ENCODE results near the gene PLA2G4B.

The PLA2G4B gene

DNA sequence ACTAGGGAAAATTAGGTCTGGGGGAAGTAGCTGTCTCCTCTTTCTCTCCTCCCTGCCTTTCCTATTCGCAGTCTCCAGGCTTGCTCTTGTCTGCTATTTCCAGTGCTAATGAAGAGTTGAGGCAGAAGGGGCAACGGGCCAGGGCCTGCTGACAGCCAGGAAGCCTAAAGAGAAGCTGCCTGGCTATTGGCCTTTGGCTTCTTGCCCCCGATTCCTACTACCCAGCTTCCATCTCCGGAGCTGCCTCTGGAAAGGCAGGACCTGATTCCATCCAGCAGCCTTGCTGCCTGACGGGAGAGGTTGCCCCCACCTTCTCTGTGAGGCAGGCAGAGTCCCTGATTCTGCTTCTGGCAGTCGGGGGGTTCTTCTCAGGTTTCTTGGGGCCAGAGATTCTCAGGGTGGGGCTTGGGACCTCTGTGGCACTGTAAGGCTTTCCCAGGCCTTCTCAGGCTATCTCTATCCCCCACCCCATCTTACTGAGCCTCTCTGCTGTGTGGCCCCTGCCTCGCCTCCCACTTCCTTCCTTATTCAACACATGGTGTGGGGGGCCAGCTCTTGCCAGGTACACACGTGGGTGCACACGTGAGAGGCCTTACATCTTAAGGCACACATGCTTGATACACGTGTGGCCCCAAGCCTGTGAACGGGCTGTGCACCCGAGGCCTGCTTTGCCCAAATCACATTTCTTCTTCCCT, 29.0 kb upstream of the PLA2G4B start:
- DNase-seq, result no peak

DNA sequence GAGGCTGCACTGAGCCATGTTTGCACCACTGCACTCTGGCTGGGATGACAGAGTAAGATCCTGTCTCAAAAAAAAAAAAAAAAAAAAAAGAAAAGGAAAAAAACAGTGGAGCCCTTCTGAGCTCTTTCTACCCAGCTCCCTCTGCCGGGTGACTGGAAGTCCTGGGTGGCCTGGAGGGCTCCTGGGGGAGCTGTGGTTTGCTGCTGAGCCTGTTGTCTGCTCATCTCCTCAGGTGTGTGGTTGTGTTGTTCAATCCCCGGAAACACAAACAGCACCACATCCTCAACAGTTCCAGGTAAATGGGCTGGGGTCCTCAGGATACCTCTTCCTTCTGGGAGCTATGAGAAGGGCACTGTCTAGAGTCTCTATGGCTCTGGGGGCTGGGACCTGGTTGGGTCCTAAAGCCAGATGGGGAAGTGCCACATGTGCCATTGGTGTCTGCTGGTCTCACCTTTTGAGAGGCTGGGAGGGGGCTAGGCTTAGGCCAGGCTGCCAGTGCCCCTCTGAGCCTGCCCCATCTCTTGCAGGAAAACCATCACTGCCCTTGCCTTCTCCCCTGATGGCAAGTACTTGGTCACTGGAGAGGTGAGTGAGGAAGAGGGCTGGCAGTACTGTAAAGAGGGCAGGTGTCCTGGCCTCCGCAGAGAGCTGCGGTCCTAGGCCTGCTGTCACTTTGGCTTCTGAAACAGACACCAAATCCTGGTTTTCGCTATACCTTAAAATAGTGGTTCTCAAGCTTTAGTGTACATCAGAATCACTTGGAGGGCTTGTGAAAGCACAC, 27.8 kb upstream of the PLA2G4B start:
- DNase-seq, result no peak

DNA sequence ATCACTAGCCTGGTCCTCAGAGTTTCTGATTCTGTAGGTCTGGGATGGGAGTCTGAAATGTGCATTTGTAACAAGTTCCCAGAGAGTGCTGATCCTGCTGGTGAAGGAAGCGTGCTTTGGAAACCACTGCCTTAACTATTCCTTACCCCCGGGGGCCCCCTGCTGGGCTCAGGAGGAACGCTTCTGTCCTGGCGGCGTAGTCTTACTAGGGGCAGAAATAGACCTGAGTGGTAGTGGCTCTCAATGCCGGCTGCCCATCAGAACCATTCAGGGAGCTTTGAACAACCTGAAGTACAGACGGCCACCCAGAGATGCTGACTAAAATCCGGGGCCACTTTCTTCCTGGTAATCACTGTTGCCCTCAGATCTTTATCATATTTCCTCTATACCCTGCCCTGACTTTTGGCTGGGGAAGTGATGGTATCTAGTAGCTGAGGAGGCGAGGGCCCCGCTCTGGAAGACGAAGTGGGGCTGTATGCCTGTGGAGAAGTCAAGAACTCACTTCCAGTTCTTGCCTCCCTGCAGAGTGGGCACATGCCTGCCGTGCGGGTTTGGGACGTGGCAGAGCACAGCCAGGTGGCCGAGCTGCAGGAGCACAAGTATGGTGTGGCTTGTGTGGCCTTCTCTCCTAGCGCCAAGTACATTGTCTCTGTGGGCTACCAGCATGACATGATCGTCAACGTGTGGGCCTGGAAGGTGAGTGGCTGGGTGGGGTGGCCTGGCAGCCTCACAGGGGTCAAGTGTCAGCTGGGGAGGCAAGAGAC, 27.0 kb upstream of the PLA2G4B start:
- DNase-seq, result peak; percentile 72 to 83

DNA sequence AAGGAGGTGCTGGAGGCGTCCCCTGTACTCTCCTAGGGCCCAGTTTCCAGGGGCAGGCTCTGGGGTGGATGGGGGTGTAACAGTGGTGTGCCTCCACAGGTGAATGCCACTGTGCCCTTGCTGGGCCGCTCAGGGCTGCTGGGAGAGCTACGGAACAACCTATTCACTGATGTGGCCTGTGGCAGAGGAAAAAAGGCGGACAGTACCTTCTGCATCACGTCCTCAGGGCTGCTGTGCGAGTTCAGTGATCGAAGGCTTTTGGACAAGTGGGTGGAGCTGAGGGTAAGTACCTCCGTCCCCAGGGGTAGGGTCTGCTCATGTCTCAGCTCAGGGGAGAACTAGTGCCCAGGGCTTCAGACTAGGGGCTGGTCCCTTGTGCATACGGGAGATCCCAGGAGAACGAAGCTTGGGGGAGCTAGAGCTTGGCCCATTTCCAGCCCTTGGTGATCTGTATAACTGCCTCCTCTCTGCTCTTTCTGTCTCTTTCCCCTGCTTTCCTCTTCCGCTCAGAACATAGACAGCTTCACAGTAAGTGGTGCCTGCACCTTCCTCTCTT, 25.7 kb upstream of the PLA2G4B start:
- DNase-seq, result no peak

DNA sequence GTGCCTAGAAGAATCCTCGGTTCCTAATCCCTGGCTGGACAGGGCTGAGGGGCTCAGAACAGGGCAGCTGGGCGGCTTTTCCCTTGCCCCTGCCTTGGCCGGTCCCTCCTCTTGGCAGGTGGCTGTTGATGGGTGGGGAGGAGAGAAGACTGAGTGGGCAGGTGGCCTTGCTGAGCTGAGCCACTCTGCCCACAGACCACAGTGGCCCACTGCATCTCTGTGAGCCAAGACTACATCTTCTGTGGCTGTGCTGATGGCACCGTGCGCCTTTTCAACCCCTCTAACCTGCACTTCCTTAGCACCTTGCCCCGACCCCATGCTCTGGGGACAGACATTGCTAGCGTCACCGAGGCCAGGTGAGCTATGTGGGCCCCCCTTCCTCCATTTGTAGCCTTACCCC, 25.2 kb upstream of the PLA2G4B start:
- no peak for DNase-seq

DNA sequence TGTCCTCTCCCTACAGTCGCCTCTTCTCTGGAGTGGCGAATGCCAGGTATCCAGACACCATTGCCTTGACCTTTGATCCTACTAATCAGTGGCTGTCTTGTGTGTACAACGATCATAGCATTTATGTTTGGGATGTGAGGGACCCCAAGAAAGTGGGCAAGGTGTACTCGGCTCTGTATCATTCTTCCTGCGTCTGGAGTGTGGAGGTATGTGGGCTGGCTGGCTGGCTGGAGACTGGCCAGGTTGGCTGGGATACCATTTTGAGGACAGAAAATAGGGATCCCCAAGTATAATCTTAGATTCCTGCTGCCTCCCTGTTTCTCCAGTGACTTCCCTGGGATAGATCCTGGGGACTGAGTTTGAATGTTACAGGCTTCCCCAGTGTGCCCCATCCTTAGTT, 24.1 kb upstream of the PLA2G4B start:
- DNase-seq, result no peak

DNA sequence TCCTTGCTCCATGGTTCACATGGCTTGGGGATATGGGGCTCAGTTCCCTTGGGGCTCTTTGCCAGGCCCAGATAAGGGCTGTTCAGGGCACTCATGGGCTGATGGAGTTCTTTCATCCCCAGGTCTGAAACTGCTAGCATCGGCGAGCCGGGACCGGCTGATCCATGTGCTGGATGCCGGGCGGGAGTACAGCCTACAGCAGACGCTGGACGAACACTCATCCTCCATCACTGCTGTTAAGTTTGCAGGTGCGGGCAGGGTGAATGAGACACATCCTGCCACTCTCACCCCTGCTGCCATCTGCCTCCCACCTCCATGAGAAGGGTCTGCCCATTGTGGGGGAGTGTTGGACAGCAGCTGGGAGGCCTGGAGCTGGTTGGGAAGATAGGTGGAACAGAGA, 21.9 kb upstream of the PLA2G4B start:
- no peak for DNase-seq

DNA sequence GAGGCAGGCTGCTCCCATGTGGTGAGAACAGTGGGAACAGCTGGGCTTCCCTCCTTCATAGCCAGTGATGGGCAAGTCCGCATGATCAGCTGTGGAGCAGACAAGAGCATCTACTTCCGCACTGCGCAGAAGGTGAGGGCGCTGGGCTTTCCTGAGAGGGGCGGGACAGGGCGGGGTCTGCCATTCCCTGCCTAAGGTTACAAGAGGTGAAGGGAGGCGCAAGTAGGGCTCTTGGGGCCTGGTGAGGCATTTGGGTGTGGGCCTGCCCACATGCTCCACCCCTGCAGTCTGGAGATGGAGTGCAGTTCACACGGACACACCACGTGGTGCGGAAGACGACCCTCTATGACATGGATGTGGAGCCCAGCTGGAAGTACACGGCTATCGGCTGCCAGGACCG, 21.3 kb upstream of the PLA2G4B start:
- DNase-seq, result no peak

DNA sequence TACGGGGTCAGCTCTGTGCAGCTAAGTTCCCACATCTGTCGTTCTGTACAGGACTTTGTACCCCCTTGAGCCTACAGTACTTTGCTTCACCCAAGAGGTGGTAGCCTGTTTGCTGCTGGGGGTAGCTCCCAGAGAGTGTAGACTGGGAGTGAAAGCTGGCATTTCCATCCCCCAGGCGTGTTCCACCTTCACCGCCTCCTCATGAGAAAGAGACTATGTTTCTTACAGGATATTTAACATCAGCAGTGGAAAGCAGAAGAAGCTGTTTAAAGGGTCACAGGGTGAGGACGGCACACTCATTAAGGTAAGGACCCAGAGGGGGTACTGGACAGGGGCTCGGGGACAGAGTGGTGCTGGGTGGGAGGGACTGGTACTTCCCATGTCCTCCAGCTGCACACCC, 20.9 kb upstream of the PLA2G4B start:
- no peak for DNase-seq

DNA sequence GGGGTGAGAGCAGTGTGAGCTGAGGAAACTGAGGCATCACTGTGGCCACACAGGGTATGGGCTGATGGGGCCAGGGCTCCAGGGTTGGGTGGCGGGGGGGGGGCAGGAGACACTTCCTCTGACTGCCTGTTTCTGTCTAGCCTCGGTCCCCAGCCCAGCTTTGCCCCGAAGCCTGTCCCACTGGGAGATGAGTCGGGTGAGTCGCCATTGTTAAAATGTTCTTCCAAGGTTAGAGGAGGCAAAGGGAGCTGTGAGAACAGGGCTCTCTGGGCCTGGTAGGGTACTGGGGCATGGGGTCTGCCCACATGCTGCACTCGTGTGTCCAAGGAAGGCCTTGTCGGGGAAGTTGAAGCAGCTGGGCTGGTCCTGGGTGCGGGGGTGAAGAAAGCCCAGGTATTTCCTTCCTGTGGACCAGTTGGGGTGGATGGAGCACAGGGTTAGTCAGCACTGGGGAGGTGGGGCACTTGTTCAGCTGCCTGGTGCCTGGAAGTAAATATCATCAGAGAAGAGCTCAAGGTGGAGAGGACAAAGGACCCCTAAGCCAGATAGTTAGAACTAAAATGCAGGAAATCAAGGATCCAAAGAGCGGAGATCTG, 19.1 kb upstream of the PLA2G4B start:
- no peak for DNase-seq

DNA sequence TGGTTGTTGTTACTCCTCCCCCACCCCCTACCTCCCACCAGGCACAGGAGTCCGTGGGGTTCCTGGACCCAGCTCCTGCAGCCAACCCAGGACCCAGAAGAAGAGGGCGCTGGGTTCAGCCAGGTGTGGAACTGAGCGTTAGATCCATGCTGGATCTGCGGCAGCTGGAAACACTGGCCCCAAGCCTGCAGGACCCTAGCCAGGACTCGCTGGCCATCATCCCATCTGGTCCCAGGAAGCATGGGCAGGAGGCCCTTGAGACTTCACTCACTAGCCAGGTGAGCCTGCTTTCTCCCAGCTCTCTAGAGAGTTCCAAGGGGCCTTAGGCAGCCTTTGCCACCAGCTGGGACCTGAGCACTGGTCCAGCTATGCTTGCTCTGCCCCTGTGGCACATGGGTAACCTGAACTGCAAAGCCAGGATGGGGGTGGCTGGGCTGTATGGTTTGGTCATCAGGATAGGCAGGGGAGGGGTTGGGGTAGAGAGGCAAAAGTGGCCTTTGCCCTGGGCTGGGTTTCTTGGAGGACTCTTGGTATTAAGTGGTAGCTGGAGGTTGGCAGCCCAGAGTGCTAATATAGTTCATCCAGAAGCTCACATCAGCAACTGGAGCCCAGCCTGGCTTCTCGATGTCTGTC, 17.7 kb upstream of the PLA2G4B start:
- no peak for DNase-seq

DNA sequence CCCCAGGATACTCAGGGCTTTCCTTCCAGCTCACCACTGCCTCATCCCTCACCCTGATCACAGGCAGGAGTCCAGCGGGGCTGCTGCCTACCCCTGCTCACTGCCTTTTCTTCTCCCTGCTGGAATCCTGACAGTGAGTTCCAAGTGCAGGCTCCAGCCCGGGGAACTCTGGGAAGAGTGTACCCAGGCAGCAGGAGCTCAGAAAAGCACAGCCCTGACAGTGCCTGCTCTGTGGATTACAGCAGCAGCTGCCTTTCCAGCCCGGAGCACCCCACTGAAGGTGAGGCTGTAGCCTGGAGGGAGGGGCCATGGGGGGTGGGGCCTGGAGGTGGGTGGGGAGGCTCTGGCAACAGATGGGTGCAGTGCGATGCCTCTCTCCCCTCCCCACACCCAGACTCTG, 16.8 kb upstream of the PLA2G4B start:
- peak in 1 of 2 experiments; percentile 39 for DNase-seq

DNA sequence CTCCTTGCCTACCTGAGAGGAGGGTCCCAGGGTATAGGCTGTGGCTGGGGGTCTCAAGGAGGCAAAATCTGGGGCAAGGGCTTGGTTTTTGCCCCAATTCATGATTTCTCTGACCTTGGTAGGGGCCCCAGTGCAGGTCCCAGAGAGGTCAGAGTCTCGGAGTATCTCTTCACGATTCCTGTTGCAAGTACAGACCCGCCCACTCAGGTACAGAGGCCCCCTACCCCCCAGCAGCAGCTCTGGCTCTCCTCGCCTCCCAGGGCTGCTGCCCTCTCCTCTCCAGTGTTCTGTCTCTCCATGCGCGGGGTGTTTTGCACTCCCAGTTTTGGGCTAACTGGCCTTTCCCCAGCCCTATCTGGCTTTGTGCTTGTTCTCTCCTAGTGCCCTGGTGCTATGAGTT, 16.2 kb upstream of the PLA2G4B start:
- DNase-seq, result no peak

DNA sequence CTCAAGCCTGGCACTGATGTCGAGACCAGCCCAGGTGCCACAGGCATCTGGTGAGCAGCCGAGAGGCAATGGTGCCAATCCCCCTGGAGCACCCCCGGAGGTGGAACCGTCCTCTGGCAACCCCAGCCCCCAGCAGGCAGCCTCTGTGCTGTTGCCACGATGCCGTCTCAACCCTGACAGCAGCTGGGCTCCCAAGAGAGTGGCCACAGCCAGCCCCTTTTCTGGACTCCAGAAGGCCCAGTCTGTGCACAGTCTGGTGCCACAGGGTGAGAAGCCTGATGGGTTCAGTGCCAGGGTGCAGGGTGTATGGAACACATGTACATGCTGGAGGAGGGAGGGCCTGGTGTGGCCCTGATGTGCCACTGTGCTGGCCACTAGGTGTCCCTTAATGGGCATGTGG, 15.7 kb upstream of the PLA2G4B start:
- DNase-seq, result no peak

DNA sequence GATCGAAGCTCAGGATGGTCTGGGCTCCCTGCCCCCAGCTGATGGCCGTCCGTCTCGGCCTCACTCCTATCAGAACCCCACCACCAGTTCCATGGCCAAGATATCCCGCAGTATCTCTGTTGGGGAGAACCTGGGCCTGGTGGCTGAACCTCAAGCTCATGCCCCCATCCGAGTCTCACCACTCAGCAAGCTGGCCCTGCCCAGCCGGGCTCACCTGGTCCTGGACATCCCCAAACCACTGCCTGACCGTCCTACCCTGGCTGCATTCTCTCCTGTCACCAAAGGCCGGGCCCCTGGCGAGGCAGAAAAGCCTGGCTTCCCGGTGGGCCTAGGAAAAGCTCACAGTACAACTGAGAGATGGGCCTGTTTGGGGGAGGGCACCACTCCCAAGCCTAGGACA, 15.1 kb upstream of the PLA2G4B start:
- no peak for DNase-seq

DNA sequence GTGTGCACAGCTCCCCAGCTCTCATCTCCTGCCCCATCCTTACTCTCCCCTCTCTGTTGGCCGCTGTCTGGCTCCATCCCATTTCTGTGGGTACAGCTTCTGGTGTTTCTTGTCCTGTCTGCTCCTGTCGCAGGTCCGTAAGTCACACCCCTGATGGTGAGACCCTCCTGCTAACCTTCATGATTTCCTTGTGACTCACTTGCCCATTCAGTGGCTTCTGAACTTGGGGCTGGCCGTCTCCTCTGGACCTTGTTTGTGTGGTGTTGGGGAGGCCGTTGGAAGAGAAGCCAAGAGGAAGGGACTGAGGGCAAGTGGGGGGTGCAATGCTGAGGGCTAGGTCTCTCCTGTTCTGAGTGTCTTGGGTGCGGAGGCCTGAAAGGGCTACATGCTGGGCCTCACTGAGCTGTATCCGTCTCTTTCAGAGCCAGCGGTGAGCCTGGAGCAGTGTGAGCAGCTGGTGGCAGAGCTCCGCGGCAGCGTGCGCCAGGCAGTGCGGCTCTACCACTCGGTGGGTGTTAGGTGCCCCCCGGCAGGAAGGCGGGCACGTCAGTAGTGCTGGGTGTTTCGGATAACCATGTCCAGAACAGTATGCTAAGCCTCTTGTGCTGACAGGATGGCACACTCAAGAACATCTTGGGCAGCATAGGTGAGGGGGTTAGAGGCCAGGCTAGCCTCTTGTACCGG, 14.4 kb upstream of the PLA2G4B start:
- DNase-seq, result no peak

DNA sequence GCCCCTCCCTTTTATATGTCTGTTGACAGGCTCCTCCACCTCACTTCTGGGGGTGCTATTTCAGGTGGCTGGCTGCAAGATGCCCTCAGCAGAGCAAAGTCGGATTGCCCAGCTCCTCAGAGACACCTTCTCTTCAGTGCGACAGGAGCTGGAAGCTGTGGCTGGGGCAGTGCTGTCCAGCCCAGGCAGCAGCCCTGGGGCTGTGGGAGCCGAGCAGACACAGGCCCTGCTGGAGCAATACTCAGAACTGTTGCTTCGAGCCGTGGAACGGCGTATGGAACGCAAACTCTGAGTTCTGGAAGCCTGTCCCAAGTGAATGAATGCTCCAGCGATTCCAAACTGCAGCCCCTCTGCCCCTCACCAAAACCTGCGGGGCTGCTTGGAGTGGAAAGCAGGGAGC, 13.5 kb upstream of the PLA2G4B start:
- DNase-seq, result no peak

DNA sequence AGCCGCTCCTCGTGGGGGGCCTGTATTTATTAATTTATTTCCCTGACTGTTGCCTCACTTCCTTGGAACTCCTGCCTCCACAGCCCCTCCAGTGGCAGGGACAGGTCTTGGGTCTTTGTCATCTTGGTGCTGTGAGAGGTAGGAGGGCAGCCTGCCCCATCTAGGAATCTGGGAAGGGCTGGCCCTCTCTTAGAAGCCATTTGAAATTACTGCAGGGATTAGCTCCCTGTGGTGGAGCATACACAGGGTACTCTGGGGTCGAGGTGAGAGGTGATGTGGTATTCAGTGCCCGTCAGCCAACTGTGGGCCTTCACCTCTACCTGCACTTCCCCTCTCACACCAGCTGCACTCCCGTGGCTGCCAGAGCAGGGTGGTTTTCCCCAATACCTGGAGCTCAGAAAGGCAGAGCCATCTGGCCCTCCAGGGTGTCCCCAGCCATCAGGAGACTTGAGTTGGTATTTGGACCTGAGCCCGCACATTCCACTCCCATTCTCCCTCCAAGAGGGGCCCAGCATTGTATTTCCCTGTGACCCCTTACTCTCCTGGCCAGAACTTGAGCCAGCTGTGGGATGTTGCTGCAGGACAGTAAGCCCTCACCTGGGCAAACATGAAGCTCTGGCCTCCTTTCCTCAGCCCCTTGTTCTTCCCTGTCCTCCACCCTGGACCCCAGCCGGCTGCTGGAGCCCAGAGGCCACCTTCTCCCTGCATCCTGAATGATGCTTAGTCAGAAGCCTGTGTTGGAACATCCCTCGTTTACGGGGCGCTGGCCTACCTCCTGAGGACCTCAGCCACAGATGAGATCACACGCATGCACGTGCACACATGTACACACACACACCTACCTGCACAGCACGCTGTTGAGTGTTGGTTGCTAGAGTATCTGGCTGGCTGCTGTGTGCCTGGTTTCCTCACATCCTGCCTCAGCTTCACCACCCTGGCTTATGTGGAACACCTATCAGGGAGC, 12.8 kb upstream of the PLA2G4B start:
- peak in 1 of 2 experiments; percentile 22 for DNase-seq

DNA sequence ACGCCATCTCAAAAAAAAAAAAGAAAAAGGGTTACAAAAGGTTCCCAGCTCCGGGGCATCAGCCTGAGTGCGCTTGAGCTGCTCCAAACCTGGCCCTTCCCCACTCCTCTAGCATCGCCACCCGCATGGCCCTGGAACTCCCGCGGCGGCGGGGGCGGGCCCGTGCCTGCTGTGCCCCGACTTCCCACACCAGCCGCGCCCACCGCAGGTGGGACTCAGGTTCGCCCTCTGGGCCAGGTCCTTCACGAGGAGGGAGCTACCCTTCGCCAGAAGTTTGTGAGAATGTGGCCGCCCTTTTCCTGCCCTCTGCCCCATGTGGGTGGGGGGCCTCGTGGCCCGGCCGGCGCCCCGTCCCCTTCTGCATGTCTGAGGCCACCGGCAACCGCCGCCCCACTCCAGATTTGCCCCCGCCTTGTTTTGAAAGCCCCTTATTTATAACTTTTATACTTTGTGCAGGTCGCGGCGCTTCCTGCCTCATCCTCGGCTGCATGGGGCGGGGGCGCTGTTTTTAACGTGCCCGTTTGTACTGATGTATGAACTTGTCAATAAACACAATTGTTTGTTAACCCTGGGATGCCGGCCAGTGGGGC, 11.3 kb upstream of the PLA2G4B start:
- no peak for DNase-seq

All from NCI-H524 (cell line).